GM19240 (cell line): ENCODE results near the gene FARP1.

Experiments
- DNase-seq: peaks from one replicate; pipeline ENCODE4 v3.0.0; 2011; ENCODE audit warnings: low spot score; ENCODE audit not compliant: insufficient read length

Gene FARP1

DNA sequence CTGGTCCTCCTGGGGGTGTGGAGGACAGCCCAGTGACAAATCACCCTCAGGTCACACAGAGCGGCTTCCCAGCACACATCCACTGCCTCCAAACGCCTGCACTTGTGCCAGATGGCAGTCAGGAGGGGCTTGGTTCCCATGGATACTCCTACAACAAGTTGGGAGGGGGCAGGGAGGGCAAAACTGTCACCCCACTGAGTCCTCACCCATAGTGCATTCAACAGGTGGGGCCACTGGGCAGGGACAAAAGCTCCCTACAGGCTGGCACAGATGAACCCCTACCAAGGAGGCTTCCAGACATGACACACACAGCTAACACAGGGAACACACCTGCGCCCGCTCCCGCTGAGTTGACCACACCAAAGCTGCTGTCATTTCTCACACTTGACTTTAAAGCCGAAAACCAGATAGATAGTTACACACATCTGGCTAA is 313.5 kb downstream of the FARP1 start:
- DNase-seq, result no peak

DNA sequence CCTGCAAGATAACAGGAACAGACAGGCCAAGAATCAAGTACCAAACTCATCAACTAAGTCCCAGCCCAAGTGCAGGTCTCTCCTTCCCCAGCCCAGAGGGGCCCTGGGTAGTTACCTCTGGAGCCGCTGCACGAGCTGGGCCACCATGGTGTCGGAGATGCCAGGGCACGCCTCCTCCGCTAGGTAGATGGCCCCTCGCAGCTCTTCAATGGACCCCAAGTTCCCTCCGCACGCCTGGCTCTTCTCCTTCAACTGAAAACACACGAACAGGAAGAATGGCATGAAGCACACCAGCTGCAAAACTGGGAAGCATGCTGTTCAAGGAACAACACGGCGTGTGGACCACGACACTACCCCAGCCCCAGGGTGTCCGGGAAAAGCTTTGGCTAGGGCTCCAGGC is 314.2 kb downstream of the FARP1 start:
- no peak for DNase-seq

DNA sequence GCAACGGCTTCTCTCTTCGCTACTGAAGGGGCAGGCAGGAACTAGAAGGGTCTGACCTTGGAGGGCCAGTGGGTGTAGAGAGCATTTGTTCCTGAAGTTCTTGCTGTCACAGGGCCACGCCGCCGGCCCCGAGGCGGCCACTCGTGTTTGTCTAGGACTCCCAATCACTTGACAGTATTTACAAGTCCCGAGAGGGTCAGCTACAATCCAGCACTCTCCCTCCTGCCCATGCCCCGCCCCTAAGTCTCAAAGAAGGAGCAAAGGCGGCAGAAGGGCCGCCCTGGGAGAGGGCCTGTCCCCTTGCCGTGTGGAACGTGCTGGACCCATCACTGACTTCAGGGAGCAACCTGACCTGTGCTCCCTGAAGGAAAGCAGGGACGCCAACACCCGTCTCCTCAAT is 315.5 kb downstream of the FARP1 start:
- DNase-seq, result no peak

DNA sequence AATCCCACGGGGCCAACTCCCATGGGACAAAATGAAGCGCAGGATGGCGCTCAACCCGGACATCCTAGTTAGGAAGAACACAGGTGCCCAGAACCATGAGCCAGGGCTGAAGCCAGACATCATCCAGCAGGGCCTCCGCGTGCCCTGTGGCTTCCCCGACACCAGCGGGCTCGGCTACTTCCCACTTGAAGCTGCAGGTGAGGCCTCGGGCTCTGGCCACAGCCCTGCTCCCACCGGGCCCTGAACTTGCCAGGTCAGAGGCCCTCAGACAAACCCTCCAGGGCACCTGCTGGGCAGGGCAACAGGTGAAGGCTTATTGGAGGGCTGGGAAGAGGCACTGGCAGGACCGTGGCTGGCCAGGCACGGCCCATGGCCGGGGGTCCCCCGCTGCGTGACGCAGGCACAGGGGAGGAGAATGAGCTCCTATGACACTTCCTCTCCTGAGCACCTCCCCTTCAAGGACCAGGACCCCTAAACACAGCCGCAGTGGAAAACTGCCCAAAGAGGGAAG is 316.3 kb downstream of the FARP1 start:
- DNase-seq, result no peak

DNA sequence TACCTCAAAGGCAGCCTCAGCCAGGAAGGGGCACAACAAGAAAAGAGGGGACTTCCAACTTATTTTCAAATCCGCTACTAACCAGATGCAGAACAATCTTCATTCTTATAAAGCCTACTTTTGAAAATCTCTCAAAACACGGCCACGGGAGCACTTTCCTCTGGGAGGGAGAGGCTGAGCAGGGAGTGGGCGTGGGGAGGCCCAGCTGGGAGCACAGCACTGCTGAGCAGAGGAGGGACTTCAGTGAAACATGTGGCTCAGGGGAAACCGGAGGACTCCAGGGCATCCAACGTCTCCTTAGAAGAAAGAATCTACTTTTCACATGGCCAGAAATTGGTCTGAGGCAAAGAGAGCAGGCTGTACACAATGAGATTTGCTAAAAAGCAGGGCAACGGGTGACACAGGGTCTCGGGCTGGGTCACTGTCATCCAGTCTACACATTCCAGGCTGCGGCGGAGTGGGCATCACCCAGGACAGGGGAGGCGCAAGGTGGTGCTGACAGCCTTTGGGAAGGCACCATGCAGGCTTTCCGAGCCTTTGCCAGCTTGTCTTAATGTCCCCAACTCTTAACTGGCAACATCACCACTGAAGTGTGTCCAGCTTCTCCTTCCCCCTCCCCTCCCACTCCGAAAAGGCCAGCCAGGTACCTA is 317.0 kb downstream of the FARP1 start:
- no peak for DNase-seq

DNA sequence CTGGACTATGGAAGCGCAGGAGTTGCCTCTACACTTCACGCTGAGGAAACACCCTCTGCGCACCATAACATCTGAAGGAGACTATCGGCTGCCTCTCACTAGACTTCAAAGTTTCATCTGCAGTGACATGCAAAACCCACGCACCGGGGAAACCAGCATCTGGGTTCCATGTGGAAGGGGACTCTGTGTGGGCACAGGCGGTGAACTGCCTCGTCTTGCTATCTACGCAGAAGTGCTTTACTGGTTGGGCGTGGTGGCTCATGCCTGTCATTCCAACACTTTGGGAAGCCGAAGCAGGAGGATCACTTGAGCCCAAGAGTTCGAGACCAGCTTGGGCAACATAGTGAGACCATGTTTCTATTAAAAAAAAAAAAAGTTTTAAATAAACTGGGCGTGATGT is 317.6 kb downstream of the FARP1 start:
- no peak for DNase-seq

DNA sequence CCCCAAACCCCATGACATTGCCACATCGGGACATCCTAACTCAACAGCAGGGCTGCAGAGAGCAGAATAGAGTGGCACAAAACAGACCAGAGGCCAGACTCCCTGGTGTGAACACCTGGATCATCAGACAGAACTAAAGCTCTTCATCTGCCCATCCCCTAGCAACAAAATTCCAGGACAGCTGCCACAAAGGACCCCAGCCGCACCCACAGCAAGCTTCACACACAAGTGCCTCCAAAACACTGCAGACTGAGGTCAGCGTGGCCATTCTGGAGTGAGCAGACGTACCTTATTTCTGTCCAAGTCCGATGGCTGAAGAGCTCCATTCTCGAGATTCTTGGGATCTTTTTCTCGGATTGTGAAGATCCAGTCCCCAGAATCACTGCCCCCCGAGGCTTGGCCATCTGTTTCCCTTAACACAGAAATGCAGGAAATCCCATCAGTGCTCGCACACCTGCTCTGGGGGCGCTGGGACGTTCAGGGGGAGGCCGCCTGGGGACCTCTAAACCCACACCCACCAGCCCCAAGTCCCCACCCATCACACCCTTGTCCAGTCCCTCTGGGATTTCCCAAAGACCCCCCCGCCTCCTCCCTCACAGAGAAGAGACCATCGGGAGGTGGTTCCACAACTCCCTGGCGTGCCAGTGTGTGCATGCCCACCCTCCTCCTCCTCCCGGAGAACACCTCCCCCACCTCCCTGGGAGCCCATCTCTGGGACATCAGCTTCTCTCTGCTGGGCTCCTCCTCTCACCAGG is 318.8 kb downstream of the FARP1 start:
- no peak for DNase-seq

DNA sequence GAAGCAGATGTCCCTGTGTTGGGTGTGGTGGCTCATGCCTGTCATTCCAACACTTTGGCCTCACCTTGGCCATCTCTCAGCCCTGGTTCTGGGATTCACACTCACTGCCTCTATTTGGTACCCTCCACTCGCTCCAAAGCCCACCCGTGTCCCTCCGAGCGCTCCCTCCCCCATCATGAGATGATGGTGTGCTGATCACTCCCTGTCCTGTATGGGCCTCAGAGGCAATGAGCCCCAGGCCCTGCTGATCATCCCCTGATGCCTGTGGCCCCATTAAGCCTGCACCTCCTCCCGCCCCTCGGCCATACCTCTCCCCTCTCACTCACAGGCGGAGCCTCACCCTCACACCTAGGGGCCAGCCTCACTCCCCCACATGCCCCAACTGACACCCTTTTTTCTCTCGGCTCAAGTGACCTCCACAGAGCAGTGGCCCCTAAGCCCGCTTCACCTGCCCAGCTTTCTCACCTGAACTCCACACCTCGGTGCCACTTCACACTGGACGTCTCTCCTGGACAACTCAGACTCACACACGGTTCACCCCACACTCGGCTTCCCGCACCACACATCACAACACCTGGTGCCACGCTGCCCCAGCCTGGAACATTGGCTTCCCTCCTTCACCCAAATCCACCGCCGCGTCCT is 319.5 kb downstream of the FARP1 start:
- DNase-seq, result no peak

DNA sequence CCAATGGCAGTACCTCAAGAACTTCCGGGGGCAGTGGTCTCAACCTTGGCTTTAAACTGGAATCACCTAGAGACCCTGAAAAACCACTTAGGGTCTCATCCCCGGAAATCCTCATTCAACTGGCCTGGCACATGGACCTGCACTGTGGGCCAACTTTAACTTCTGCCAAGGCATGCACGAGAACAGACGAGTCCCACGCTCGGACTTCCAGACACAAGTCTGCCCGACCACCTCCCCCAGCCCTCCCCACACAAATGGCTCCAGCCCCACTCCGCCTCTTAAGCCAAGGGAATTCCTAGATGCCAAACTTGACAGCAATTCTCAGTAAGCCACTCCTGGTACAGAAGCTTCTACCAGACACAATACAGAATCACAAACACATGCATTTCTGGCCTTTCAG is 320.1 kb downstream of the FARP1 start:
- DNase-seq, result no peak

DNA sequence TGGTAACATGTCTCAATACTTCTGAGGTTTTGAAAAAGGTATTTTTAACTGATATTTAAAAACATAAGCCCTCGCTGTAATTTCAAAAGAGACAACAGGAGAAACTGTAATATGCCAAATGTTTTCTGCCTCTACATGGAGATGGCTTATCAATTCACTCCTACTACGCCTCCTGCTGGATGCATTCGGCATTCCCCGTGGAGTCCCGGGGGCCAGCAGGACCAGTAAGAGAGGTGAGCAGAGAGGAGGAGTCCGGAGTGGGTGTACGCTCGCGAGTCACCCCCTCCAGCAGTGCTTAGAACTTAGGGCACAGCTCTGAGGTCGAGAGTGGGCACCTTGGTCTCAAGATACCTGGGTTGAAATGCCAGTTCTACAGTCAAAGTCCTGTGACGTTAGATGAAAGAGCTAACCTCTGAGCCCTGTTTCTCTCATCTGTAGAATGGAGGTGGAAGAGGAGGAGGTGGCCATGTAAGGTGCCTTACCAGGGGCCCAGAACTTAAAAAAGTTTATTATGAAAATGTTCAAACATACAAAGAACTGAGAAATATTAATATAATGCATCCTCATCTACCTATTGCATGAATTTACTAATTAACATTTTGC is 323.8 kb downstream of the FARP1 start:
- DNase-seq, result no peak

DNA sequence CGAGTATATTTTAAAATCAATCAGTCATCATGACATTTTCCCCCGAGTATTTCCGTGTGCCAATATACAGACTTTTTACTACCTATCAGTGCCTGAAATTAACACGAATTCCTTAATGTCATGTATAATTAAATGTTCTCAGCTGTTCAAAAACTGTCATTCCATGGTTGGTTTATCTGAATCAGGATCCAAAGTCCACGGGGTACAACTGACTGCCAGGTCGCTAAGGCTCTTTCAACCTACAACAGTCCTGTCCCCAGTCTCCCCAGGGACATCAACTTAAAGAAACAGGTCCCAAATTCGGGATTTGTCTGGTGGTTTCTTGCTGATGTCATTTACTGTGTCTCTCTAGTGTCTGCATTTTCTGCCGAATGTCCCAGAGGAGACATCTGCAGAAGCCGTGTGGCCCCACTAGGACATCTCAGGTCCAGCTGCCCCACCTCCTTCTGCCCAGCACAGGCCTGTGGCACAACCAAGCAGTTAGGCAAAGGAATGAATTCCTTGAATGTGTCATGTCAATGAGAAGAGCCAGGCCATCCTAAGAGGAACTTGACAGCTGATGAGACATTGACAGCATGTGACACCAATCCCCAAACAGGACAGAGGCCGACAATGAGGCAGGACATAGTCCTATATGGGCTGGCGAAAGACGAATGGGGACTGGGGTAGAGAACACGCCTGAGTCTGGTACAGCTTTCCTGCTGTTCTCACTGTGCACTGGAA is 324.5 kb downstream of the FARP1 start:
- no peak for DNase-seq

DNA sequence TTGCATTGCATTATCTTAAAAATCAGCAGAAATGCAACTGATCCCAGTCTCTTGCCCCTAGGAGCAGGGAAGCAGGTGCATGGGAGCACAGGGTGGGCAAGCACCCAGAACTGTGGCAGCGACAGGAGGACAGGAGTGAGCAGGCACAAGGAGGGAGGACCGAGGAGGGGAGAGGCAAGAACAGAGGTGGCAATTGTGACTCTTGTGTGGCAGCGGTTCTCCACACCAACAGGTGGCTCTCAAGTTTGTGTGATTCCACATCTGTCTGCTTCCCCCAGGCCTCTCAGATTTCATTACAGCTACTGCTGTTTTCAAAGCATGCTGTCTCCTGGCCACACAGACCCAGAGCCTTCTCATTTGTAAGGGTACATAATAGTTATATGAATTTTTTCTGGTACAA is 325.5 kb downstream of the FARP1 start:
- no peak for DNase-seq

DNA sequence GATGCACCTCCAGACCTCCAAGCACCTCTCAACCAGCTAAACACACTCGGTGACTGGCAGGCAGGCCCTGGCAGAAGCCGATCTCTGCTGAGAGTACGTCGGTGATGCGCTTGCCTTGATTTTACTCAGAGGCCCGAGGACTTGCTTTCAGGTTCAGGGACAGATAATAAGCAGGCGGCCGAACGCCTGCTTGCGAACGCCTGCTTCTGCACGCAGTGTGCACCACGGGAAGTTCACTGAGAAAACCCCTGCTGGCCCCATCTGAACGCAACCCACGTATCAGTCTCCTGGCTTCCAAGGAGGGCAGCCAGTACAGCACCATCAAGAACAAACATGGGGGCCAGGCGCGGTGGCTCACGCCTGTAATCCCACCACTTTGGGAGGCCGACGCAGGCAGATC is 326.0 kb downstream of the FARP1 start:
- no peak for DNase-seq

DNA sequence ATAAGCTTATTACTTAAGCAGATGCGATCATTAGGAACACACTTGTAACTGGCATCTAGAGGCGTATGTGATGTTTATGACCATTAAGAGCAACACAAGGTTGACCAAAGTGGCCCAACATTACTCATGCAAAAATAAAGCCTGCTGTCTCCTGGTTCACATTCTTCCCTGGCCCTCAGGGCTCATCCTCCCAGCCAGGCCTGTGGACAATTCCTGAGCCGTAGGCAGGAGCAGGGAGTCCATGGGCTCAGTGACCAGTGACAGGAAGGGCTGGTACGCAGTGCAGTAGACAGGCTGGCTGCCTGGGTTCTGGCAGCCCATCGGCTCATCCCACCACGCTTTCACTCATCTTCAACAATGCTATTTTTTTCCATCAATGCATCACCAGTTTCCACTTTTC is 328.0 kb downstream of the FARP1 start:
- DNase-seq, result no peak

DNA sequence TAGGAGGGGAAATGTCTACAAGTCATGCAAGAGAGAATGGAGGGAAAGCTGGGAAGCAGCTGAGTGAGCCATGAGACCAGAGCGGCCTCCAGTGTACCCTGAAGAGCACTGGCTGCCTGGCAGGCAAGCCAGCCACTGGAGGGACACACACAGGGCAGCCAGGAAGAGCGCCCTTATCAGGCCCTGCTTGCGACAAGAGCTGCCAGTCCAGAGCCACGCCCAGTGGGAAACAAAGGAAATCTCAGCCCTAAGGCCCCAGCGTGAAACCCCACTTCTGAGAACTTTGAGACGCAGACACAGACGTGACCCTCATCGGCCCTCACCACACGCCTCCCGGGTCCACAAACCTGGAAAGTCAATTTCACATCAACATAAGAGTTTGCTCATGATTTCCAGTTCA is 329.0 kb downstream of the FARP1 start:
- no peak for DNase-seq

DNA sequence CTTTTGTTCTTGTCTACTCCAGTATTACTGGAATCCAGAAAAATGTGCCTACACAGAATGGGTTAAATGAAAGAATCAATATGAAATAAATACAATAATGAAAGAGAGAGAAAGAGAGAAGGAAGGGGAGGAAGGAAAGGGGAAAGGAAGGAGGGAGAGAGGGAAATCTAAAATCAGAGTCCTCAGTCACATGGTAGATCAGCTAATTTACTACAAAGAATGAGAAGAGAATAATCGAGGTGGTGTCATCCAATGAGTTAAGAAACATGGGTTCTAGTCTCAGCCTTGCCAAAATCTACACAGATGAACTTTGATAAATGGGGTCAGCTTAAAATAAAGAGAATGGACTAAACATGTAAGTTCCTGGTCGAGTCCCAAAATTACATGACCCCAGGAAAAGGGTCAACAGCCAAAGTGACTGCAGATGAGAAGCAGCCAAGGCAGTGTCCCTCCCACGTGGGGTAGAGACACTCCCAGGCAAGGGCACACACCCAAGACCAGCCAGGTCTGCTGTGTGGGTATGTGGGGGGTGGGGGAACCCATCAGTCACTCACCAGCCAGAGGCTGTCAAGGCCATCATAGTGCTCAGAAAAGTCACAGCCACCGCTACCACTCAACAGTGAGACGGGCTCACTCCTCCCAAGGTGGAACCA is 330.4 kb downstream of the FARP1 start:
- DNase-seq, result no peak

DNA sequence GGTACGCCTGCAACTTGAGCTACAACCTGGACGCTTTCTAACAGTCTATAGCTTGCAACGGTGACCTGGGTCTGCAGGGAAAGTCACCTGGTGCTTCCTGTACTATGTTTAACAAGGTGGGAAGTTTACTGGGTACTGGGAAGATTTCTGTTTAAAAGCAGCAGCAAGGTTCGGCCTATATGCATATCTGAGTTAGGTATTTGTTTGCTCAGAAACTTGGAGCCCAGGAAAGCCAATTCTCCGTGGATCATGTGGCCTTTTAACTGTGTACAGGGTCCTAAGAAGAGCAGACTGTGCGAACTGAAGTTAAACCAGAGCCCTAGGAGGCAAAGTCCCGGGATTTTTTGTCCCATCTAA is 330.9 kb downstream of the FARP1 start:
- DNase-seq, result no peak

DNA sequence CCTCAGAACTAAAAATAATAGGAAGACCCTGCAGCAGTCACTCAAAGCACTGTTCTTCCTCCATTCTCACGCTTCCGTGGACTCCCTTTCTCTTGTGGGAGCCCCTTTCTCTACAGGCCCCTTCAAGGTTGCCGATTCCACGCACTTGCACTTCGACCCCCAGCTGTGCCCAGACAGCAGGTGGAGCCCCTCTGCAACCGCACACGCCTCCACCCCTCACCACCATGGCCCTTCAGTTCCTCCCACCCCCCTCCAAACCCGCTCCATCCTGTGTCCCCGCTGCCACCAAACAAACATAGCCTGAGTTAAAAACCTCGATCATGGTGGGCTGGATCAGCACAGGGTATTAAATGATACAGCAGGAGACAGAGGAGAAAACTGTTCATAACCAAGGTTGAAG is 331.4 kb downstream of the FARP1 start:
- DNase-seq, result no peak

DNA sequence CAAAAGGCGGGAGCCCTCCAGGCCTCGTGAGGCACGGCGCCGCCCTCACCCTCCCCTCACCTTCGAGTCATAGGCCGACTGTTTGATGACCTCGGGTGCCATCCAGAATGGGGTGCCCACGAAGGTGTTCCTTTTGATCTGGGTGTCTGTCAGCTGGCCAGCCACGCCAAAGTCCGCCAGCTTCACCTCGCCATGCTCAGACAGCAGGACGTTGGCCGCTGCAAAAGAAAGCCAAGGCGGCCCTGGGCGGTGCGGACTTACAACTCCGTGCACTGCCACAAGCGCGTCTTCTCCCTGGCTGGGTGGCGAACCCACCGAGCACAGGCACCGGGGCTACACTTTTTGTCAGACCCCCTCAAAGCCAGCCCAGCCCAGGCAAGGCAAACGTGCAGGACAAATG is 331.9 kb downstream of the FARP1 start:
- DNase-seq, result no peak

DNA sequence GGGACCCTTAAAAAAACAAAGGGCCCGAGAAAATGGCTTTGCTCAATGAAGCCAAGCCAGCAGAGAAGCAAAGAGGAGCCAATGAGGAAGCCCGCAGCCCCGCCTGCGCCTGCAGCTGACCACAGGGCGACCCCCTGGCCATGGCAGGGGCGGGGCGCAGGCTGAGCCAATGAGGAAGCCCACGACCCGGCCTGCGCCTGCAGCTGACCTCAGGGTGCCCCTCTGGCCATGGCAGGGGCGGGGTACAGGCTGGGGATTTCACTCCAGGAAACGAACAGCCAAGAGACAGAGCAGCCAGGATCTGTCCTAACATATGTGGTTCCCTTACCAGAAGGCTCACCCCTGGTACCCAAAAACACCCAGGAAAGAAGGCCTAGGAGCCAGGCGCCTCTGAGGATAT is 332.6 kb downstream of the FARP1 start:
- DNase-seq, result no peak

DNA sequence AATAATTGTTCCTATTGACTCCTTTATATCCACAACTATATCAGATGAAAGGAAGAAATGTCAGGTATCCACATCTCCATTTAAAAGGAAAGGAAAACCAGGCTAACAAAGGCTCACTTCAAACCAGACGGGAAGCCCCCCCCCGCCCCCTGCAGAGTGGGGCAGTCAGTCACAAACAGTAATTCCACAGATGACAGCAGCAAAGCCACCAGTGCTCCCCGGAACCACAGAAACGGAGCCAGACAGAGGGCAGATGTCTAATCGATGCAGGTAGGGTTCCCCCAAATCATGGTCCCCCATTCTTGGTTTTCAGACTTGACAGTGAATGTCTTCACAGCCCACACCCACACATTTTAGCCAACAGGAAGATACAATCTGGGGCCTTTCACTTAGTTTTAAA is 333.2 kb downstream of the FARP1 start:
- peak; percentile 37 for DNase-seq
